Inferior parietal cortex (tissue), 1 donor: Measurements from ENCODE around the gene CGRRF1.

Source experiments
- DNase-seq: peaks from one replicate; pipeline ENCODE4 v3.0.0-alpha.2; 2016; ENCODE audit errors: extremely low spot score

CGRRF1 gene

GRCh38 chr14:54547583-54547982 is 37.9 kb downstream of the CGRRF1 start:
- no peak for DNase-seq

DNA sequence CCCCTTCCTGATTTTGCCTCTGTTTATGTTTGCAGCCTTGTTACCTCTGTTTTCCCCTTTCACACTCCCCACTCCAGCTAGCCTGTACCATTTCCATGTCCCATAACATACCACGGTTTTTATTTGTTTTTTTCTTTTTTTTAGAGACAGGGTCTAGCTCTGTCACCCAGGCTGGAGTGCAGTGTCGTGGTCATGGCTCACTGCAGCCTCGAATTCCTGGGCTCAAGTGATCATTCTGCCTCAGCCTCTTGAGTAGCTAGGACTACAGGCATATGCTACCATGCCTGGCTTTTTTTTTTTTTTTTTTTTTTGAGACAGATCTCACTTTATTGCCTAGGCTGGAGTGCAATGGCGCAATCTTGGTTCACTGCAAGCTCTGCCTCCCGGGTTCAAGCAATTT is 38.8 kb downstream of the CGRRF1 start:
- DNase-seq = no peak

DNA sequence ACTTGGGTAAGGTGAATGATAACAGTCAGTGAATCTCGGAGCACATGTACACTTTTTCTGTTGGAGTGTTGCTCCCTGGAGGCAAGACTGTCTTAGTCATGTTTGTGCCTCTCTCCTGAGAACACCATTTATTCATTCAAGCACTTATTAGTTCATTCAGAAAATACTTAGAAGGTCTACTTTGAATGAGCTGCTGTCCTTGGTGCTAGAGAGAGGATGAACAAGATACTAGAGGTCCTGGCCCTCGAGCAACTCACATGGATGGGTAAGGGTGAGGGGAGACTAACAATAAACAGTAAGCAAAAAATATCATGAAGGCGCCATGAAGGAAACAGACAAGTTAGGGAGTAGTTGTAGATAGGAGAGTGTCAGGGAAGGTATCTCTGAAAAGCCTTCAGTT is 40.2 kb downstream of the CGRRF1 start:
- no peak for DNase-seq

- DNase-seq = no peak
Measured at GRCh38 chr14:54550514-54550913, 40.8 kb downstream of the CGRRF1 start.

DNA sequence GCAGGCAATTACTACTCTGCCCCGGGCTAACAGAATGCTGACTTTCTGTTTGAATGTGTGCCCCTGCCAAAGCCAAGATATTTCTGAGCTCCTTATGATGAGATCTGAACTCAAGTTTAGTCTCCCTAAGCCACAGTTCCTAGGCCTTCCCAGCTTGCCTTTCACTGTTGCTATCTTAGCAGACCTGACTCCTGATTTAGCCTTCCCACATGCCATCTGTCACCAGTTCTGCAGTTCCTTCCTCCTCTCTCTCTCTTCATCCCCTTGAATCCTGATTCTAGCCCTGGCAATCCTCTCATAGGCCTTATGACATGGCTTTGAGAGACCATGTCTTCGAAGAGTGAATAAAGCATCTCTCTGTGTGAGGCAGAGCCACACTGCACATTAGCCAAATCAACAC is 44.7 kb downstream of the CGRRF1 start:
- DNase-seq = peak; percentile 18

GRCh38 chr14:54555651-54556050 is 45.9 kb downstream of the CGRRF1 start:
- DNase-seq = no peak

DNA sequence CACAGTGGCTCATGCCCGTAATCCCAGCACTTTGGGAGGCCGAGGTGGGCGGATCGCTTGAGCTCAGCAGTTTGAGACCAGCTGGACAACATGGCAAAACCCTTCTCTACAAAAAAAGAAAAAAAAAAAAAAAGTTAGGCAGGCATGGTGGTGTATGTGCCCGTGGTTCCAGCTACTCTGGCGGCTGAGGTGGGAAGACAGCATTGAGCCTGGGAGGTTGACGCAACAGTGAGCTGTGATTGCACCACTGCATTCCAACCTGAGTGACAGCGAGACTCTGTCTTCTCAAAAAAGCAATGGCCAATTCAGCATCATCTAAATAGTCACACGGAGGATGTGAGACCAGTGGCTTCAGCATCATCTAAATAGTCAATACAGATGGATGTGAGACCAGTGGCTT is 46.8 kb downstream of the CGRRF1 start:
- DNase-seq = no peak

DNA sequence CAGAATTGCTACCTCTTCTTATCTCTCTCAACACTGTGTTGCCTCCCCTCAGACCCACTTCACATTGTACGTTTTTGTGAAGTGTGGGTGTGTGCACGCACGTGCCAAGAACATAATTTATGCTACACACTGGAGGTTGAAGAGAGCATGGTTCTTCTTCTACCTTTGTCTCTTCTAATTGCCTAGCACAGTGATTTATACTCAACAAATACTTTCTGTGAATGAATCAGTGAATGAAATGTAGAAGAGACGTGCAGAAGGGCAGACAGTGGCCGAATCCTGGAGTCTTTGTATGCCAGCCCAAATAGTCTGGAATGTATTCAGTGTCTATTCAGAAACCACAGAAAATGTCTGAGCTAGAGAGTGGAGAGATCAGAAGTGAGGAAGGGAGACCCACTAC is 52.6 kb downstream of the CGRRF1 start:
- DNase-seq = no peak

GRCh38 chr14:54564071-54564867 is 54.6 kb downstream of the CGRRF1 start:
- peak; percentile 73 for DNase-seq

- peak; percentile 55 for DNase-seq
Measured at GRCh38 chr14:54564868-54565784, 55.4 kb downstream of the CGRRF1 start.

DNA sequence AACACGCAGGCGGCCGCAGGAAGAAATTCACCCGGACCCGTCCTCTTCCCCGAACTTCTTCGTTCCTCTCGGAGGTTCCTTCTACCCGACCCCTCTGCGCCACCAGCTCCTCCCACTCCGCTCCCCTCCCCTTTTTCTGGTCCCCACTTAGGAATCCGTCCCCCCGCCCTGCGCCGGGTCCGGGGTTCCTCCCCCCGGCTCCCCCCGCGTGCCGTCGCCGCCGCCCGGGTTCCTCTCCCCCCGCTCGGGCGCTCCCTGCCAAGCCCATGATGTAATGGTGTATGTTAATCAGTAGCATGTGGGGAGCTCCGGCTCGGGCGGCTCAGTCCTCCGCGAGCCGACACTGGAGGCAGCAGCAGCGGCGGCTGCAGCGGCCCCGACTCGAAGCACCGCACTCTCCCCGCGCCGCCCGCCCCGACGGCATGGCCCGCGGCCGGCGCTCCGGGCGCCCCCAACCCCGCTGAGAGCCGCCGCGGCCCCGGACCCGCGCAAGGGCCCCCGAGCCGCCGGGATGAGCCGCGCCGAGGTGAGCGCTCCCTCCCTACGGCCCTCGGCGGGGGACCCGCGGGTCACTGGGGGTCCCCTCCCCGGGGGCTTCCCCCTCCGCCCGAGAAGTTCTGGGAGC is 56.2 kb downstream of the CGRRF1 start:
- peak; percentile 82 for DNase-seq

GRCh38 chr14:54566410-54567223 is 56.9 kb downstream of the CGRRF1 start, which contains the start of gene SAMD4A:
TSS of gene SAMD4A (plus strand) at chr14:54567128. CDS start at chr14:54567917, 789 bp downstream.
- peak; percentile 65 for DNase-seq

- no peak for DNase-seq
Measured at GRCh38 chr14:54567224-54567638, 57.5 kb downstream of the CGRRF1 start.

GRCh38 chr14:54567639-54568561 is 58.2 kb downstream of the CGRRF1 start:
- DNase-seq = peak; percentile 29

- peak; percentile 28 for DNase-seq
Measured at GRCh38 chr14:54568821-54569595, 59.3 kb downstream of the CGRRF1 start.

DNA sequence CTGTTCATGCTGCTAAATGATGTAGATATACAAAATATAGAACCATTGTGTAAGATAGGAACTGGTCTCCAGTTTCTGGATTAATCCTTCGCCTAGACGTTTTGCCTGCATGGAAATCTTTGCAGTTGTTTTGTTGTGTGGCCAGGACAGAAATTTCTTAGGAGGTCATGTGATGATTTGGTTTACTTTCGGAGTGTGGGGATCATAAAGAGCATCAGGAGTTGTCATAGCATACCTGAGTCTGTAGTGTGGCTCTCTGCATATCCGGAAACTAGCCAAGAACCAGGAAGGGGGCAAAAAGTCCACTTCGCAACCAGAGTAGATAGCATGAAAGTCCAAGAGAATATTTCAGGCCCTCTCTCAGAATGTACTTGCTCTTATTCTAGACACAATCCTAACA is 60.3 kb downstream of the CGRRF1 start:
- DNase-seq = no peak

- no peak for DNase-seq
Measured at GRCh38 chr14:54570631-54571415, 61.1 kb downstream of the CGRRF1 start.

DNA sequence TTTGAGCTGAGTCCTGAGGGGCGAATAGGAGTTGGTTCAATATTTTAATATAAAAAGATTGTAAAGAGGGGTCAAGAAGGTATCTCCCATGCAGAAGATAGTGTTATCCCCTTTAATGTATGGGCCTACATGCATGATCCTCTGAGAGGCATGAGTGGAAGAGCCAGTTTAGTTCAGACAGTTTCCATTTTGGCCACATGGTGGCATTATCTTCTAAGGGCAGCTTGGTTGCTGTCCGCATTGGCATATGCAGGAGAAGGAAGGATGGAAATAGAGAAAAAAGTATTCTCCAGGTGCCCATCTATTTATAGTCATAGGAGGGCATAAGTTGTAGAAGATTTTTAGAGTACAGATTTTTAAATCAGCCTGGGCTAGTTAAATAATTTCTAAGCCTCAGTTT is 62.6 kb downstream of the CGRRF1 start:
- DNase-seq = no peak

DNA sequence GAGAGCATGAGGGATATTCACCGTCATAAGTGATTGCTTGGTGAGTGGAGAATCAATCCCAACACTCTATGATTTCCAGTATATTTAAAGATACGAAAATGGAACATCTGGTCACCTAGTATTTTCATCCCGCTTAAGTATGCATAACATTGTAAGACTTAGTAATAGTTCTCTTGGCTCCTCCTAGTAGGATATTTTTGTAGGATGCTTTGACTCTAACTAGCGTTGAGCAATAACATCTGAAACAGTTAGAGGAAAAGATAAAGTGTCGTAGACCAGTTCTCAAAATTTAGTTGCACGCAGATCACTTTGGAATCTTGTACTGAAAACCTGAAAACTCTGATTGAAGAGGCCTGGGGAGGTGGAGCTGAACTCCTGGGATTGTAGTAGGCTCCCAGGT is 64.8 kb downstream of the CGRRF1 start:
- no peak for DNase-seq
